BLaER1 treated with 17β-estradiol and CSF1 and Interleukin-3, amounts not matched to agents 10 nM and 100 nM (cell line): ENCODE data around the gene GAL.

Experiments
- H3K27ac ChIP-seq, 11 experiments: shearing (Covaris generic); formaldehyde crosslinking; 2 replicates each; pipeline ENCODE4 v1.8.1; 2022
- H3K27me3 ChIP-seq, 11 experiments: shearing (Covaris generic); formaldehyde crosslinking; 2 replicates each; pipeline ENCODE4 v1.8.1; 2022
- H3K36me3 ChIP-seq, 11 experiments: shearing (Covaris generic); formaldehyde crosslinking; 2 replicates each; pipeline ENCODE4 v1.8.1; 2022
- H3K4me1 ChIP-seq, 10 experiments: shearing (Covaris generic); formaldehyde crosslinking; 2 replicates each; pipeline ENCODE4 v1.8.1; 2022
- H3K4me2 ChIP-seq, 11 experiments: shearing (Covaris generic); formaldehyde crosslinking; 2 replicates each; pipeline ENCODE4 v1.8.1; 2022
- H3K4me3 ChIP-seq, 10 experiments: shearing (Covaris generic); formaldehyde crosslinking; 2 replicates each; pipeline ENCODE4 v1.8.1; 2022
- H3K9ac ChIP-seq, 11 experiments: shearing (Covaris generic); formaldehyde crosslinking; 2 replicates each; pipeline ENCODE4 v1.8.1; 2022
- H3K9me3 ChIP-seq, 11 experiments: shearing (Covaris generic); formaldehyde crosslinking; replicated peaks in 1 of 11; 2 replicates each; pipeline ENCODE4 v1.8.1; 2022
- H4K20me1 ChIP-seq, 11 experiments: shearing (Covaris generic); formaldehyde crosslinking; 2 replicates each; pipeline ENCODE4 v1.8.1; 2022
- Cebpa-rat ChIP-seq, 11 experiments: shearing (Covaris generic); IDR thresholded peaks; 2 replicates each; pipeline ENCODE4 v1.8.1; 2022

The GAL gene

GRCh38 chr11:68694431-68695297, 10.3 kb downstream of the GAL start:
- Histone ChIP-seq H3K4me3 (no peak overlapping the region), H4K20me1 (no peaks in the 10 kb centered on the region; a peak in 1 of 22 replicates), H3K27me3 (peaks cover 4 to 19% (median 12%) of the 10 kb centered on the region in 11 experiments; a peak in 17 of 22 replicates), H3K4me2 (no peak overlapping the region), H3K36me3 (peaks cover 0 to 3% (median 0%) of the 10 kb centered on the region in 11 experiments; a peak in 1 of 22 replicates), H3K27ac (no peak overlapping the region), H3K9me3 (peaks cover 27 to 50% (median 39%) of the 10 kb centered on the region in 11 experiments), H3K4me1 (peaks cover 7 to 15% (median 13%) of the 10 kb centered on the region in 10 experiments; a peak in 18 of 20 replicates), H3K9ac (no peak overlapping the region)
- TF ChIP-seq Cebpa-rat (IDR thresholded peaks at IDR 0.05) = no peak

GRCh38 chr11:68695531-68695930, 11.2 kb downstream of the GAL start:
- Histone ChIP-seq H3K4me1 (peaks cover 4 to 10% (median 8%) of the 10 kb centered on the region in 10 experiments; a peak in 18 of 20 replicates), H3K27ac (no peak overlapping the region), H4K20me1 (no peaks in the 10 kb centered on the region; a peak in 1 of 22 replicates), H3K9me3 (peaks cover 27 to 53% (median 41%) of the 10 kb centered on the region in 11 experiments), H3K9ac (no peak overlapping the region), H3K27me3 (peaks cover 0 to 12% (median 3%) of the 10 kb centered on the region in 11 experiments; a peak in 8 of 22 replicates), H3K4me3 (no peak overlapping the region; a peak in 1 of 20 replicates), H3K4me2 (no peak overlapping the region), H3K36me3 (peaks cover 0 to 3% (median 0%) of the 10 kb centered on the region in 11 experiments; a peak in 1 of 22 replicates)
- no peak for TF ChIP-seq Cebpa-rat (IDR thresholded peaks at IDR 0.05)

GRCh38 chr11:68698993-68699392, 14.6 kb downstream of the GAL start:
- peaks cover 0 to 6% (median 0%) of the 10 kb centered on the region in 11 experiments; a peak in 1 of 22 replicates for H3K27me3 ChIP-seq
- TF ChIP-seq Cebpa-rat (IDR thresholded peaks at IDR 0.05) = no peak

GRCh38 chr11:68704887-68705286, 20.5 kb downstream of the GAL start:
- no peak for TF ChIP-seq Cebpa-rat (IDR thresholded peaks at IDR 0.05)
- Histone ChIP-seq H3K27me3 (peaks cover 0 to 10% (median 0%) of the 10 kb centered on the region in 11 experiments; a peak in 2 of 22 replicates), H3K4me1 (peaks cover 14 to 40% (median 38%) of the 10 kb centered on the region in 10 experiments), H3K9ac (no peak overlapping the region), H4K20me1 (peaks cover 0 to 5% (median 0%) of the 10 kb centered on the region in 11 experiments; a peak in 2 of 22 replicates), H3K36me3 (no peaks in the 10 kb centered on the region), H3K9me3 (peaks cover 0 to under 1% (median 0%) of the 10 kb centered on the region in 11 experiments; a peak in 2 of 22 replicates), H3K27ac (no peak overlapping the region), H3K4me2 (no peak overlapping the region), H3K4me3 (no peak overlapping the region)

More at GRCh38 chr11:68698993-68699392, 14.6 kb downstream of the GAL start:
- Histone ChIP-seq H3K9ac (no peak overlapping the region), H4K20me1 (no peaks in the 10 kb centered on the region), H3K27ac (no peak overlapping the region), H3K36me3 (peaks cover 0 to 3% (median 0%) of the 10 kb centered on the region in 11 experiments; a peak in 1 of 22 replicates), H3K4me1 (no peaks in the 10 kb centered on the region; a peak in 1 of 20 replicates), H3K4me2 (no peak overlapping the region), H3K9me3 (peaks cover 27 to 53% (median 41%) of the 10 kb centered on the region in 11 experiments), H3K4me3 (no peak overlapping the region)

- no peak overlapping the region for H3K9ac ChIP-seq
- H3K4me2 ChIP-seq = peak overlapping the region; percentile 8 to 86 (median 75); a peak in 21 of 22 replicates
- peaks cover 0 to 5% (median 0%) of the 10 kb centered on the region in 11 experiments; a peak in 2 of 22 replicates for H4K20me1 ChIP-seq
- TF ChIP-seq Cebpa-rat (IDR thresholded peaks at IDR 0.05) = no peak
- peaks cover 14 to 48% (median 39%) of the 10 kb centered on the region in 10 experiments for H3K4me1 ChIP-seq
- no peaks in the 10 kb centered on the region for H3K9me3 ChIP-seq
- no peak overlapping the region for H3K27ac ChIP-seq
- H3K36me3 ChIP-seq = no peaks in the 10 kb centered on the region
- peaks cover 0 to 10% (median 0%) of the 10 kb centered on the region in 11 experiments; a peak in 2 of 22 replicates for H3K27me3 ChIP-seq
- H3K4me3 ChIP-seq = no peak overlapping the region
Measured at GRCh38 chr11:68707527-68707926, 23.2 kb downstream of the GAL start.

GRCh38 chr11:68709062-68709461, 24.7 kb downstream of the GAL start:
- no peaks in the 10 kb centered on the region for H3K36me3 ChIP-seq
- peaks cover 0 to 10% (median 0%) of the 10 kb centered on the region in 11 experiments; a peak in 2 of 22 replicates for H3K27me3 ChIP-seq
- no peak overlapping the region for H3K4me3 ChIP-seq
- H3K9ac ChIP-seq = no peak overlapping the region
- no peak for TF ChIP-seq Cebpa-rat (IDR thresholded peaks at IDR 0.05)
- H3K4me1 ChIP-seq = peaks cover 14 to 50% (median 40%) of the 10 kb centered on the region in 10 experiments
- no peaks in the 10 kb centered on the region for H3K9me3 ChIP-seq
- no peak overlapping the region for H3K27ac ChIP-seq
- peaks cover 0 to 5% (median 0%) of the 10 kb centered on the region in 11 experiments; a peak in 2 of 22 replicates for H4K20me1 ChIP-seq
- H3K4me2 ChIP-seq = peak overlapping the region in 7 of 11 experiments; percentile 8 to 81 (median 73); a peak in 11 of 22 replicates

- Histone ChIP-seq H3K9ac (no peak overlapping the region), H3K27me3 (peaks cover 0 to 10% (median 0%) of the 10 kb centered on the region in 11 experiments; a peak in 2 of 22 replicates), H3K36me3 (no peaks in the 10 kb centered on the region), H3K4me1 (peaks cover 14 to 55% (median 40%) of the 10 kb centered on the region in 10 experiments), H3K4me2 (no peak overlapping the region), H3K27ac (no peak overlapping the region), H3K9me3 (no peaks in the 10 kb centered on the region), H3K4me3 (no peak overlapping the region), H4K20me1 (peaks cover 0 to 5% (median 0%) of the 10 kb centered on the region in 11 experiments; a peak in 2 of 22 replicates)
- TF ChIP-seq Cebpa-rat (IDR thresholded peaks at IDR 0.05) = no peak
Measured at GRCh38 chr11:68710409-68710808, 26.1 kb downstream of the GAL start.

- Histone ChIP-seq H3K9ac (no peak overlapping the region), H3K4me1 (peaks cover 14 to 53% (median 38%) of the 10 kb centered on the region in 10 experiments), H3K4me2 (no peak overlapping the region), H3K4me3 (no peak overlapping the region), H4K20me1 (peaks cover 0 to 5% (median 0%) of the 10 kb centered on the region in 11 experiments; a peak in 2 of 22 replicates), H3K27ac (no peak overlapping the region), H3K36me3 (no peaks in the 10 kb centered on the region), H3K9me3 (peaks cover 0 to 4% (median under 1%) of the 10 kb centered on the region in 11 experiments; a peak in 8 of 22 replicates), H3K27me3 (peaks cover 0 to 10% (median 0%) of the 10 kb centered on the region in 11 experiments; a peak in 2 of 22 replicates)
- TF ChIP-seq Cebpa-rat (IDR thresholded peaks at IDR 0.05) = no peak
Measured at GRCh38 chr11:68711114-68711513, 26.8 kb downstream of the GAL start.
